Occipital lobe (tissue), 2 donors: Measurements from ENCODE around the gene LRRC4C. TPM values are rescaled to one million over a fixed set of nuclear protein-coding genes. Genes with fewer than 3 reads are reported as not detected.

Experiments
- DNase-seq: peaks from one replicate; lab custom pipeline; 2025; lab: John Stamatoyannopoulos, UW
- total RNA-seq: library from RNA; depleted of rRNA; stranded (reverse); fragments of >200 nt; gene quantifications from one replicate; pipeline ENCODE4 v1.2.3, GENCODE V29; 2014

Gene LRRC4C
- total RNA-seq, 1 donor from 2014 or later: 90.6 TPM

GRCh38 chr11:40294741-40295140 is 1164.7 kb downstream of the LRRC4C start:
- DNase-seq: no peak

- DNase-seq: no peak
Observed at GRCh38 chr11:40294349-40294735, 1165.1 kb downstream of the LRRC4C start.

- DNase-seq: peak; percentile 82
Observed at GRCh38 chr11:40293655-40294348, 1165.7 kb downstream of the LRRC4C start.

- DNase-seq: no peak
Observed at GRCh38 chr11:40292721-40293508, 1166.5 kb downstream of the LRRC4C start.

- no peak for DNase-seq
Observed at GRCh38 chr11:40291741-40292140, 1167.7 kb downstream of the LRRC4C start.

GRCh38 chr11:40291329-40291728 is 1168.1 kb downstream of the LRRC4C start:
- no peak for DNase-seq

GRCh38 chr11:40290171-40290631 is 1169.3 kb downstream of the LRRC4C start:
- no peak for DNase-seq

- no peak for DNase-seq
Observed at GRCh38 chr11:40289370-40289769, 1170.1 kb downstream of the LRRC4C start.

GRCh38 chr11:40287916-40288803 is 1171.3 kb downstream of the LRRC4C start:
- DNase-seq: no peak

GRCh38 chr11:40286137-40286536 is 1173.3 kb downstream of the LRRC4C start:
- no peak for DNase-seq

GRCh38 chr11:40285558-40285957 is 1173.9 kb downstream of the LRRC4C start:
- no peak for DNase-seq

- no peak for DNase-seq
Observed at GRCh38 chr11:40281052-40281580, 1178.3 kb downstream of the LRRC4C start.

GRCh38 chr11:40280159-40281051 is 1179.0 kb downstream of the LRRC4C start:
- DNase-seq: no peak

GRCh38 chr11:40276960-40277359 is 1182.5 kb downstream of the LRRC4C start:
- DNase-seq: no peak

- DNase-seq: no peak
Observed at GRCh38 chr11:40274017-40274416, 1185.4 kb downstream of the LRRC4C start.

GRCh38 chr11:40273192-40273732 is 1186.2 kb downstream of the LRRC4C start:
- DNase-seq: no peak

- no peak for DNase-seq
Observed at GRCh38 chr11:40271361-40271760, 1188.1 kb downstream of the LRRC4C start.

GRCh38 chr11:40269865-40270264 is 1189.6 kb downstream of the LRRC4C start:
- no peak for DNase-seq

GRCh38 chr11:40268551-40268950 is 1190.9 kb downstream of the LRRC4C start:
- no peak for DNase-seq

- no peak for DNase-seq
Observed at GRCh38 chr11:40255457-40255856, 1204.0 kb downstream of the LRRC4C start.
